ENCODE measurements around the gene MMS22L. TPM values are rescaled to one million over a fixed set of nuclear protein-coding genes. Genes with fewer than 3 reads are reported as not detected.

MMS22L gene
- total and polyA plus RNA-seq, 2 of the 13 experiments (the other 11 are each of a cell fraction or from before 2014, with no cell fraction given) = 6.2 to 32.9 TPM

DNA sequence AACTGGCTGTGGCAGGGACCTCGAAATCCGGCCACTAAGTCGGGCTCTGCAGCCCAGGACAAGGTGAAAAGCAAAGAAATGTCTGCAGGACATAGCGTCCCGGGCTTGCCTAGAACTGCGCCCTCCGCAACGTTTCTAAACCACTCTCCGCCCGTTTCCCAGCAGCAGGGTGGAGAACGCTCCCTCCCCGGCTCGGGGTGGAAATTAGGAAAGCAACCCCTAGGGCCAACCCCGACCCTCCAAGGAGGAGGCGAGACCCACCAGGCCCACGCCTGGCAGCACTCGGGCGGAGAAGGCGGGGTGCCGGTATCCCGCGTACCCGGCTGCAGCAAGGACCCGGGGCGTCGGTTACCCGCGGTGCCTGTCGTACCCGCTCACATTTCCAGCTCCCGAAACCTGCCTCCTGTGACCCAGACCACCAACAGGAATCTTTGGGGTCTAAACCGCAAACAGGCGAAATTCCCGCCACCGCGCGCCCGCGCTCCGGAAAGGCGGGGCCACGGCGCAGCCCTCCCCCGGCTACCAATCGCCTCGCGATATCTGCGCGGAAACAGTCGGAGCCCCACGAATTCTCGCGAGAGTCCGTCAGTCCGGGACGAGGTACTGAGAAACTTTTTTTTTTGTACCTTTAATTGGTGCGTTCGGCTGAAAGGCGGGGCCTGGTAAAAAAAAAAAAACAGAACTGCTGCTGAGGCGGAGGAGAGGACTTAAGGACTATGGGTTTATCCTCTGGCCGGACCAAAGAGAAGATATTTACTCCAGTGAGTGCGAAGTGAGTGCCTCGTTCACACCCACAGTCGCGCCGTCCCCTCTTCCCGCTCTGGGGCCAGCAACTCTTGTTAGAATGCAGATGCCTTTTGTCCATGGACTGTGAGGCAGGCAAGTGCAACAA lies at the start of gene MMS22L (continued):
- no peak for TF ChIP-seq ISX (CRISPR knock-in tag; conservative IDR thresholded peaks at IDR 0.05)
- TF ChIP-seq BHLHE40 (IDR thresholded peaks at IDR 0.05; ENCODE audit: low read length) = no peak
- TF ChIP-seq STAG1 (CRISPR knock-in tag; IDR thresholded peaks at IDR 0.05) = no peak
- TF ChIP-seq SALL1 (CRISPR knock-in tag; IDR thresholded peaks at IDR 0.05) = peak; percentile 71
- TF ChIP-seq, protein P1, sequence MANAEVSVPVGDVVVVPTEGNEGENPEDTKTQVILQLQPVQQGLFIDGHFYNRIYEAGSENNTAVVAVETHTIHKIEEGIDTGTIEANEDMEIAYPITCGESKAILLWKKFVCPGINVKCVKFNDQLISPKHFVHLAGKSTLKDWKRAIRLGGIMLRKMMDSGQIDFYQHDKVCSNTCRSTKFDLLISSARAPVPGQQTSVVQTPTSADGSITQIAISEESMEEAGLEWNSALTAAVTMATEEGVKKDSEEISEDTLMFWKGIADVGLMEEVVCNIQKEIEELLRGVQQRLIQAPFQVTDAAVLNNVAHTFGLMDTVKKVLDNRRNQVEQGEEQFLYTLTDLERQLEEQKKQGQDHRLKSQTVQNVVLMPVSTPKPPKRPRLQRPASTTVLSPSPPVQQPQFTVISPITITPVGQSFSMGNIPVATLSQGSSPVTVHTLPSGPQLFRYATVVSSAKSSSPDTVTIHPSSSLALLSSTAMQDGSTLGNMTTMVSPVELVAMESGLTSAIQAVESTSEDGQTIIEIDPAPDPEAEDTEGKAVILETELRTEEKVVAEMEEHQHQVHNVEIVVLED (CRISPR knock-in tag; IDR thresholded peaks at IDR 0.05; ENCODE audit: borderline replicate concordance) = peak; percentile 82
- no peak for TF ChIP-seq BATF2 (CRISPR knock-in tag; IDR thresholded peaks at IDR 0.05)
- TF ChIP-seq ZFP36 (IDR thresholded peaks at IDR 0.05; ENCODE audit: borderline replicate concordance, low read depth, low read length, partially characterized antibody) = no peak
- TF ChIP-seq ZNF264 (CRISPR knock-in tag; IDR thresholded peaks at IDR 0.05) = no peak
- no peak for TF ChIP-seq ZNF225 (CRISPR knock-in tag; IDR thresholded peaks at IDR 0.05)
- TF ChIP-seq ZNF441 (CRISPR knock-in tag; IDR thresholded peaks at IDR 0.05; ENCODE audit: borderline replicate concordance) = 0 out of 2 replicates have a peak, but pooled peaks have one; percentile 3
- TF ChIP-seq CC2D1A (CRISPR knock-in tag; IDR thresholded peaks at IDR 0.05) = no peak
- 0 out of 2 replicates have a peak, but pooled peaks have one; percentile 31 for TF ChIP-seq ZNF792 (CRISPR knock-in tag; IDR thresholded peaks at IDR 0.05)
- TF ChIP-seq CREB3 (CRISPR knock-in tag; IDR thresholded peaks at IDR 0.05) = no peak
- TF ChIP-seq NKX3-1 (CRISPR knock-in tag; IDR thresholded peaks at IDR 0.05) = no peak
- no peak for TF ChIP-seq RCOR2 (CRISPR knock-in tag; IDR thresholded peaks at IDR 0.05)
- no peak for TF ChIP-seq ZNF552 (CRISPR knock-in tag; IDR thresholded peaks at IDR 0.05; ENCODE audit: borderline replicate concordance)
- TF ChIP-seq ZNF891 (CRISPR knock-in tag; IDR thresholded peaks at IDR 0.05) = no peak; the same call in 1 of the 2 replicates
- TF ChIP-seq ZBTB4 (CRISPR knock-in tag; IDR thresholded peaks at IDR 0.05; ENCODE audit: borderline replicate concordance) = no peak
- TF ChIP-seq PRMT3 (CRISPR knock-in tag; IDR thresholded peaks at IDR 0.05; ENCODE audit: borderline replicate concordance, low read depth) = no peak
- peak; percentile 80; the same call in 1 of the 2 replicates for TF ChIP-seq ZNF547 (CRISPR knock-in tag; IDR thresholded peaks at IDR 0.05)
- TF ChIP-seq DRAP1 (CRISPR knock-in tag; IDR thresholded peaks at IDR 0.05) = peak; percentile 27; the same call in 1 of the 2 replicates
- no peak for TF ChIP-seq ZKSCAN5 (CRISPR knock-in tag; IDR thresholded peaks at IDR 0.05)

Measured in HepG2 (cell line).